Measurements from ENCODE around the gene ESRRA. TPM values are rescaled to one million over a fixed set of nuclear protein-coding genes. Genes with fewer than 3 reads are reported as not detected.

ESRRA gene
- total and polyA plus RNA-seq, 2 of the 13 experiments (the other 11 are each of a cell fraction or from before 2014, with no cell fraction given), result 18.1 to 36.3 TPM

- TF ChIP-seq NR2F2 (IDR thresholded peaks at IDR 0.05; ENCODE audit: borderline replicate concordance, low read depth) (peak; percentile 61; the same call in 1 of the 2 replicates), EP300 (IDR thresholded peaks at IDR 0.05; ENCODE audit: low read depth in 2 of 2, low read length in 2 of 2) (peak in 1 of 2 experiments; percentile 25; a peak in 1 of 4 replicates), EP300 (CRISPR knock-in tag; IDR thresholded peaks at IDR 0.05; ENCODE audit: borderline replicate concordance) (no peak), ISX (CRISPR knock-in tag; conservative IDR thresholded peaks at IDR 0.05) (no peak), ZNF333 (CRISPR knock-in tag; IDR thresholded peaks at IDR 0.05; ENCODE audit: borderline replicate concordance) (peak; percentile 51; the same call in 1 of the 2 replicates), ZNF317 (CRISPR knock-in tag; IDR thresholded peaks at IDR 0.05) (peak; percentile 62), ZNF670 (CRISPR knock-in tag; IDR thresholded peaks at IDR 0.05; ENCODE audit: borderline replicate concordance) (peak; percentile 35; the same call in 1 of the 2 replicates), ZFX (CRISPR knock-in tag; IDR thresholded peaks at IDR 0.05; ENCODE audit: low read depth) (peak; percentile 49), ZMYM3 (CRISPR knock-in tag; IDR thresholded peaks at IDR 0.05) (peak; percentile 26; the same call in 1 of the 2 replicates), ZBTB7A (CRISPR knock-in tag; IDR thresholded peaks at IDR 0.05) (0 out of 2 replicates have a peak, but pooled peaks have one; percentile 28), SNAPC5 (CRISPR knock-in tag; IDR thresholded peaks at IDR 0.05; ENCODE audit: borderline replicate concordance) (0 out of 2 replicates have a peak, but pooled peaks have one; percentile 17), ATF7-NPFF (CRISPR knock-in tag; IDR thresholded peaks at IDR 0.05; ENCODE audit: low read depth) (peak; percentile 83), ZGPAT (CRISPR knock-in tag; IDR thresholded peaks at IDR 0.05) (peak; percentile 55; the same call in 1 of the 2 replicates), STAT6 (CRISPR knock-in tag; IDR thresholded peaks at IDR 0.05; ENCODE audit: borderline replicate concordance) (peak; percentile 31; the same call in 1 of the 2 replicates), ZBTB43 (CRISPR knock-in tag; conservative IDR thresholded peaks at IDR 0.05) (peak; percentile 71; the same call in 1 of the 2 replicates), PHF5A (CRISPR knock-in tag; IDR thresholded peaks at IDR 0.05; ENCODE audit: low read depth, unreplicated experiment) (peak; percentile 42), IRF1 (CRISPR knock-in tag; IDR thresholded peaks at IDR 0.05; ENCODE audit: low read depth) (no peak), NONO (IDR thresholded peaks at IDR 0.05) (no peak), NONO (CRISPR knock-in tag; conservative IDR thresholded peaks at IDR 0.05) (peak; percentile 85), ZNF430 (CRISPR knock-in tag; IDR thresholded peaks at IDR 0.05) (peak; percentile 44; the same call in 1 of the 2 replicates), YEATS2 (CRISPR knock-in tag; IDR thresholded peaks at IDR 0.05; ENCODE audit: borderline replicate concordance) (peak; percentile 42; the same call in 1 of the 2 replicates), ZNF749 (CRISPR knock-in tag; IDR thresholded peaks at IDR 0.05; ENCODE audit: borderline replicate concordance) (peak; percentile 38; the same call in 1 of the 2 replicates)
Measured at GRCh38 chr11:64305691-64306562, 603 bp downstream of the ESRRA start (continued).
